Lower leg skin (tissue), 4 donors: Measurements from ENCODE around the gene WNT7B. TPM values are rescaled to one million over a fixed set of nuclear protein-coding genes. Genes with fewer than 3 reads are reported as not detected.

ENCODE experiments used
- DNase-seq, 2 donors: peaks; one replicate each; pipeline ENCODE4 v3.0.0-alpha.2; 2019; ENCODE audit warnings: low spot score in 2 of 2
- H3K4me3 ChIP-seq: fragments of 200-600 bp; sonication (generic); 2 replicates; pipeline ENCODE4 v1.5.1; 2017; ENCODE audit warnings: mild to moderate bottlenecking, low read depth; ENCODE audit not compliant: poor library complexity, severe bottlenecking
- POLR2A ChIP-seq, 2 donors: fragments of 450-650 bp; IDR thresholded peaks; one replicate each; pipeline ENCODE4 v1.6.1; 2016 to 2017; ENCODE audit warnings: antibody characterized with exemption in 2 of 2, mild to moderate bottlenecking in 1 of 2, moderate library complexity in 1 of 2
- WGBS, 2 donors: methylation state at CpG; one replicate each; pipeline ENCODE4 v1.1.5; 2018; 5-methylcytosine and 5-hydroxymethylcytosine counted together
- intact Hi-C: fragments of 100-400 bp; cut with DNase I; formaldehyde crosslinking; loops from one replicate; pipeline ENCODE4 v1.15.0; 2023; ENCODE audit warnings: low total_unique reads
- total RNA-seq, 4 donors: library from RNA; depleted of rRNA; stranded (reverse); fragments of >200 nt; gene quantifications; one replicate each; pipeline ENCODE4 v1.1.0, GENCODE V29; 2016
- TF ChIP-seq, protein P1 (sequence below), 3 donors: fragments of 450-650 bp; IDR thresholded peaks; one replicate each; pipeline ENCODE4 v1.5.1; 2016; ENCODE audit warnings: antibody characterized with exemption in 3 of 3, mild to moderate bottlenecking in 3 of 3, moderate library complexity in 2 of 3

The WNT7B gene
- total RNA-seq, 4 donors from 2014 or later = 26.4 to 39.9 (median 33.9) TPM

DNA sequence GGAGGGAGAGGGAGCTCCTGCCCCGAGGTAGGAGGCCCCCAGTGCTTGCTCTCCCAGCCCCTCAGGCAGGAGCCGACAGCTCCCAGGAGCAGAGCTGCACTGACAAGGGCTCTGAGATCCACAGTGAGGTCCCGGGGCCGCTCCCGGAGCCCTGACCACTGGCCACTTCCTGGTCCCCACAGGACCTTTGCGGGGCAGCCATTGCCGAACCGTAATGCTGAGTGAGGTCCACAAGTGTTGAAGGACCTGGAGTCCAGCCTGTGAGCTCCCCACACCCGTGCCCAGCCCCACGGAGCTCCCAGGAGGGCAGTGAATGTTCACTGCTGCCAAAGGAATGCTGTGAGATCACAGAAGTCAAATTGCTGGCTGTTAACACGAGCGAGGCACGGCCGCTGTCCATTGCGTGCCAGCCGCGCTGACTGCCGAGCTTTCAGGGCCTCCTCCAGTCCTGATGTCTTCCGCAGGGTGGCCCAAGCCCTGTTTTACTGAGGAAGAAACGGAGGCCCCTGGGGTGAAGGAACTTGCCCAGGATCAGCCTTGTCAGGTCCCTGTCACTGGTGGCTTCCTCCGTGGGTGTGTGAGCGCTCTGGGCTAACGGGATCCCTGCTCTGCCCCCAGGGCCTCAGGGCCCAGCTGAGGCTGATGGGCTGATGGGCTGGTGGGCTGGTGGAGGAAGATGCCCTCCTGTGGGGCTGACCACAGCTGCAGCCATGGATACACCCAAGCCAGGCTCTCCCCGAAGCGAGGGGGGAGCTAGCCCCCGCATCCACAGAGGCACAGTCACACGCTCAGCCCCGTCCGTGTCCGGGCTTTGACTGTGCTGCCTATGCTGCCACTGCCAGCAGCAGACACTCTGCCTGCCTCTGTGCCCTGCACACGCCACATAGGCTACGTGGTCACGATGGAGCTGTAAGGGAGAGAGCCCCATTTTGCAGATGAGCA lies 70.8 kb downstream of the WNT7B start:
- 60 to 63% methylated on average over 22 to 25 of the region's 33 CpGs for WGBS, 2 donors
- TF ChIP-seq, protein P1, sequence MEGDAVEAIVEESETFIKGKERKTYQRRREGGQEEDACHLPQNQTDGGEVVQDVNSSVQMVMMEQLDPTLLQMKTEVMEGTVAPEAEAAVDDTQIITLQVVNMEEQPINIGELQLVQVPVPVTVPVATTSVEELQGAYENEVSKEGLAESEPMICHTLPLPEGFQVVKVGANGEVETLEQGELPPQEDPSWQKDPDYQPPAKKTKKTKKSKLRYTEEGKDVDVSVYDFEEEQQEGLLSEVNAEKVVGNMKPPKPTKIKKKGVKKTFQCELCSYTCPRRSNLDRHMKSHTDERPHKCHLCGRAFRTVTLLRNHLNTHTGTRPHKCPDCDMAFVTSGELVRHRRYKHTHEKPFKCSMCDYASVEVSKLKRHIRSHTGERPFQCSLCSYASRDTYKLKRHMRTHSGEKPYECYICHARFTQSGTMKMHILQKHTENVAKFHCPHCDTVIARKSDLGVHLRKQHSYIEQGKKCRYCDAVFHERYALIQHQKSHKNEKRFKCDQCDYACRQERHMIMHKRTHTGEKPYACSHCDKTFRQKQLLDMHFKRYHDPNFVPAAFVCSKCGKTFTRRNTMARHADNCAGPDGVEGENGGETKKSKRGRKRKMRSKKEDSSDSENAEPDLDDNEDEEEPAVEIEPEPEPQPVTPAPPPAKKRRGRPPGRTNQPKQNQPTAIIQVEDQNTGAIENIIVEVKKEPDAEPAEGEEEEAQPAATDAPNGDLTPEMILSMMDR (IDR thresholded peaks at IDR 0.05) = no peak
- TF ChIP-seq POLR2A (IDR thresholded peaks at IDR 0.05) = no peak
- no peak overlapping the region for H3K4me3 ChIP-seq
- intact Hi-C loops = no loop called here
- no peak for DNase-seq

DNA sequence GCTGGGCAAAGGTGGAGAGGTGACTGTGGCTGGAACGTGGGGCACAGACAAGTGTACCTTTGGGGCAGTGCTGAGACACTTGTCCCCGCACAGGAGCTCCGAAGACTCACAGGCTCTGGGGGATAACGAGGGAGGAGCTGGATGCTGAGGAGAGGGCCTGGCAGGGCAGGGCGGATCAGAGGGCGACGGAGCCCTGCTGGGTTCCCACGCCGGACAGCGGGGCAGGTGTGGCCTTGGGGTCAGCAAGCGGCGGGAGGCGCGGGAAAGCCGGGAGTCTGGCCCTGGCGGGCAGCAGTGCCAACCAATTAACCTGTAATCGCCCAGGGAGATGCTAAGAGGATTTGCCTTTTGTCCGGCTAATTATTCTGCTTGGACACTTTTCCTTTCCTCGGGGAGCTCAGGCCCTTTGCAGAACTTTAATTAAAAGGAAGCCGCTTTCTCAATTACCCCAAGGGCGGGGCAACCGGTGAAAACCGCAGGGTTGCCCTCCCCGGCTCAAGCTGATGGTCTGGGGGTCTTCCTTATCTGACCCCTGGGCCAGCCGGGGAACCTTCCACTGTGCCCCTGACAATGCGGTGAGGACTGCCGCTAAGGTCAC lies 71.5 kb downstream of the WNT7B start:
- no peak for DNase-seq
- 73 to 81% methylated on average over 27 of the region's 27 CpGs for WGBS, 2 donors
- intact Hi-C loops = no loop called here
- TF ChIP-seq, protein P1 (IDR thresholded peaks at IDR 0.05) = no peak
- TF ChIP-seq POLR2A (IDR thresholded peaks at IDR 0.05) = no peak
- no peak overlapping the region for H3K4me3 ChIP-seq

DNA sequence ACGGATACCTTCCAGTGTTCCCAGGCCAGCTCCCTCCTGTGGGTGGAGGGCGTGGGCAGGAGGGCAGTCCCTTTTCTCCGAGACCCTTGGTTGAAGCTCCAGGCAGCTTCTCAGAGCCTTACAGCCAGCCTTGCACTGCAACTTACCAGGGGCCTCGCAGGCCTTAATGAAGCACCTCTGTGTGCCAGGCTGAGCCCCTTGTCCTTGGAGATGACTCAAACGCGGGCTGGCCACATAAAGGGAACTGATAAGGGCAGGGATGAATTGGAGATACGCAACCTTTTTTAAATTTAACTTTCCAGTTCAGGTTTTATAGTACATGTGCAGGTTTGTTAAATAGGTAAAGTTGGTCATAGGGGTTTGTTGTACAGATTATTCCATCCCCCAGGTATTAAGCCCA lies 72.7 kb downstream of the WNT7B start:
- intact Hi-C loops = no loop called here
- no peak for TF ChIP-seq POLR2A (IDR thresholded peaks at IDR 0.05)
- TF ChIP-seq, protein P1 (IDR thresholded peaks at IDR 0.05) = no peak

DNA sequence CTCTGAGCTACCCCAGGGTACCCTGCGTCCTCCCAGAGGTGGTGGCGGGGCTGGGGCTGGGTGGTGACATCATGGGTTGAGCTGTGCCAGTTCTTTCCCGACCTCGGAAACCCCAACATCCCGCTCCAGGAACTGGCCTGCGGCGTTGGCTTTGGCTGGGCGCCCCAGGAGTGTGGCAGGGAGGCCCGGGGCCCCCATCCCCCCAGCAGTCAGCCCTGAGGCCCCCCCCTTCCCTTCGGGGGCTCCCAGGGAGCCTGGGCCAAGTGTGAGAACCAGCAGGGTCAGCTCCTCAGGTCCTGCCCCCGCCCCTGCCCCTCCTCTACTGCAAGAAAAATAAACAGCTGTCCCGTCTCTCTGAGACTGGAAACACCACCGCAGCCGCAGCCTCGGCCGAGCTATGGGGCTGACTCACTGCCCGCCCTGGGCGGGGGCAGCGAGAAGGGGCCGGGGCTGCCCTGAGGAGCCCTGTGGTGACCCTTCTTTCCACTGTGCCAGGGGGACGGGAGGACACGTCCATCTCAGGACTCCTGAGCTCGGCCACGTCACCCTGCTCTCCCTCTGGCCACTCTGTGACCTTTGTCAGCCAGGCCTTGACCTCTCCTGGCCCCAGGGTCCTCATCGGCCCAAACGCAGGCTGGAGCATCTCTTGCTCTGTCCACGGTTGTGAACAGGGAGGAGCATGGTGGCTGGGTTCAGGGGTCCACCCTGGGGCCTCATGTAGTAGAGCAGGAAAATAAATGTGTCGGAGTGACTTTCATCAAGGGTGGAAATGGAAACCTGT lies 73.4 kb downstream of the WNT7B start:
- WGBS, 2 donors = 34 to 38% methylated on average over 15 to 27 of the region's 28 CpGs
- intact Hi-C loops = no loop called here
- H3K4me3 ChIP-seq = no peak overlapping the region
- DNase-seq = no peak
- TF ChIP-seq POLR2A (IDR thresholded peaks at IDR 0.05) = no peak
- TF ChIP-seq, protein P1 (IDR thresholded peaks at IDR 0.05) = no peak

More for the DNA sequence above, 72.7 kb downstream of the WNT7B start:
- 85 to 88% methylated on average over 7 of the region's 7 CpGs for WGBS, 2 donors
- no peak for DNase-seq
- no peak overlapping the region for H3K4me3 ChIP-seq

DNA sequence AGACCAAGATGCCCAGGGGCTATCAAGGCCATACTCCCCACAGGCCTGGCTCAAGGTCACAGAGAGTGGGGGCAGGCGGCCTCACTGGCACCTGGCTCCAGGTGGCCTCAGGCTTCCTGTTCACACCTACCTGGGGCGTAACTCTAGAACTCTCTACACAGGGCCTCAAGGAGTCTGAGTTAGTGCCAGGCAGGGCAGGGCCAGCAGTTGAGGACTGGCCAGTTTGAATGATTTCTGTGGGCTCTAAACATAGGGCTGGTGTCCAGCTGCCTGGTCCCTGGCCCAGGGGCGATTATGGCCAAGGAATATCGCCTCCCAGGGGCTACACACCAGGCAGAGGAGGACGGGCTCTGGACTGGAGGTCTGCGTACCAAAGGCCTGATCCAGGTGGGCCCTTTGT lies 79.2 kb downstream of the WNT7B start:
- DNase-seq = no peak
- intact Hi-C loops = no loop called here
- no peak overlapping the region for H3K4me3 ChIP-seq
- TF ChIP-seq POLR2A (IDR thresholded peaks at IDR 0.05) = no peak
- TF ChIP-seq, protein P1 (IDR thresholded peaks at IDR 0.05) = no peak
- 77 to 87% methylated on average over 6 of the region's 6 CpGs for WGBS, 2 donors
